H9 (cell line): ENCODE measurements around the gene CACNA2D3. TPM values are rescaled to one million over a fixed set of nuclear protein-coding genes. Genes with fewer than 3 reads are reported as not detected.

ENCODE experiments used
- DNase-seq: peaks from one replicate; pipeline ENCODE4 v3.0.0-alpha.2; 2017
- H2AFZ ChIP-seq: one replicate; pipeline ENCODE4 v1.6.1; 2013; ENCODE audit warnings: mild to moderate bottlenecking, low read length, control low read depth, moderate library complexity
- H2AK5ac ChIP-seq: 2 replicates; pipeline ENCODE4 v1.6.1; 2013; ENCODE audit warnings: low read length, control low read depth, mixed read lengths; ENCODE audit not compliant: insufficient read length
- H2BK120ac ChIP-seq: one replicate; pipeline ENCODE4 v1.6.1; 2013; ENCODE audit warnings: low read depth, mild to moderate bottlenecking, low read length, control low read depth, inconsistent platforms; ENCODE audit not compliant: poor library complexity, severe bottlenecking
- H2BK12ac ChIP-seq: 2 replicates; pipeline ENCODE4 v1.6.1; 2013; ENCODE audit warnings: low read length, control low read depth, mixed read lengths, low read depth; ENCODE audit not compliant: insufficient read length
- H2BK15ac ChIP-seq: 2 replicates; pipeline ENCODE4 v1.6.1; 2013; ENCODE audit warnings: low read depth, low read length, control low read depth
- H2BK20ac ChIP-seq: one replicate; pipeline ENCODE4 v1.6.1; 2013; ENCODE audit warnings: low read depth, mild to moderate bottlenecking, low read length, control low read depth, inconsistent platforms; ENCODE audit not compliant: poor library complexity, severe bottlenecking
- H2BK5ac ChIP-seq: 2 replicates; pipeline ENCODE4 v1.6.1; 2013; ENCODE audit warnings: low read length, control low read depth, mixed read lengths; ENCODE audit not compliant: insufficient read length
- H3K14ac ChIP-seq: 2 replicates; pipeline ENCODE4 v1.6.1; 2013; ENCODE audit warnings: low read length, control low read depth; ENCODE audit not compliant: insufficient read depth
- H3K18ac ChIP-seq: 2 replicates; pipeline ENCODE4 v1.6.1; 2013; ENCODE audit warnings: low read depth, mild to moderate bottlenecking, mixed read lengths, low read length, control low read depth; ENCODE audit not compliant: insufficient read length
- H3K23ac ChIP-seq: 2 replicates; pipeline ENCODE4 v1.6.1; 2013; ENCODE audit warnings: low read length, control low read depth, mixed read lengths, low read depth; ENCODE audit not compliant: insufficient read length
- H3K23me2 ChIP-seq: 2 replicates; pipeline ENCODE4 v1.6.1; 2013; ENCODE audit warnings: low read depth, mild to moderate bottlenecking, mixed read lengths, low read length, control low read depth; ENCODE audit not compliant: insufficient read length, poor library complexity, severe bottlenecking
- H3K27ac ChIP-seq: 2 replicates; pipeline ENCODE4 v1.5.1; 2013; ENCODE audit warnings: low read length, control low read depth, mixed read lengths, low read depth; ENCODE audit not compliant: insufficient read length
- H3K27me3 ChIP-seq: 2 replicates; pipeline ENCODE4 v1.6.1; 2013; ENCODE audit warnings: low read length, control low read depth, inconsistent platforms; ENCODE audit not compliant: insufficient read depth
- H3K4ac ChIP-seq: 2 replicates; pipeline ENCODE4 v1.6.1; 2013; ENCODE audit warnings: low read depth, mild to moderate bottlenecking, control low read depth, inconsistent platforms, low read length, moderate library complexity
- H3K4me1 ChIP-seq: 2 replicates; pipeline ENCODE4 v1.6.1; 2013; ENCODE audit warnings: low read length, control low read depth, inconsistent platforms; ENCODE audit not compliant: insufficient read depth
- H3K4me2 ChIP-seq: 2 replicates; pipeline ENCODE4 v1.6.1; 2013; ENCODE audit warnings: low read length, control low read depth, mixed read lengths; ENCODE audit not compliant: insufficient read length, insufficient read depth
- H3K56ac ChIP-seq: 2 replicates; pipeline ENCODE4 v1.6.1; 2013; ENCODE audit warnings: low read depth, mild to moderate bottlenecking, mixed read lengths, low read length, control low read depth; ENCODE audit not compliant: insufficient read length
- H3K79me1 ChIP-seq: 2 replicates; pipeline ENCODE4 v1.6.1; 2013; ENCODE audit warnings: low read depth, mild to moderate bottlenecking, moderate library complexity, low read length, control low read depth, inconsistent platforms; ENCODE audit not compliant: insufficient read depth, poor library complexity, severe bottlenecking
- H3K79me2 ChIP-seq: 2 replicates; pipeline ENCODE4 v1.6.1; 2013; ENCODE audit warnings: low read length, control low read depth, inconsistent platforms; ENCODE audit not compliant: insufficient read depth
- H3K9ac ChIP-seq: 2 replicates; pipeline ENCODE4 v1.6.1; 2013; ENCODE audit warnings: low read length, control low read depth, mixed read lengths; ENCODE audit not compliant: insufficient read length; ENCODE audit errors: extremely low read depth
- H3K9me3 ChIP-seq: one replicate; pipeline ENCODE4 v1.6.1; 2013; ENCODE audit warnings: low read depth, low read length, inconsistent platforms; ENCODE audit not compliant: control insufficient read depth
- H3T11ph ChIP-seq: one replicate; pipeline ENCODE4 v1.6.1; 2013; ENCODE audit warnings: mild to moderate bottlenecking, low read length, control low read depth, inconsistent platforms
- H4K20me1 ChIP-seq: one replicate; pipeline ENCODE4 v1.6.1; 2013; ENCODE audit not compliant: control insufficient read depth, insufficient read length, insufficient read depth
- H4K5ac ChIP-seq: 2 replicates; pipeline ENCODE4 v1.6.1; 2013; ENCODE audit warnings: low read depth, mild to moderate bottlenecking, mixed read lengths, low read length, control low read depth; ENCODE audit not compliant: insufficient read length
- H4K8ac ChIP-seq: replicated peaks from 2 replicates; pipeline ENCODE4 v1.6.1; 2013; ENCODE audit warnings: low read length, control low read depth, mixed read lengths, low read depth; ENCODE audit not compliant: insufficient read length
- H4K91ac ChIP-seq: 2 replicates; pipeline ENCODE4 v1.6.1; 2013; ENCODE audit warnings: low read depth, mild to moderate bottlenecking, moderate library complexity, mixed read lengths, low read length, control low read depth; ENCODE audit not compliant: insufficient read length
- H3K27ac Mint-ChIP-seq, 3 experiments: 2 replicates in 2 of 3; 3 replicates in 1 of 3; pipeline ENCODE4 v1.8.0; 2020 to 2021; ENCODE audit warnings: mixed read lengths in 3 of 3, mild to moderate bottlenecking in 1 of 3, moderate library complexity in 1 of 3
- H3K27me3 Mint-ChIP-seq: 2 replicates; pipeline ENCODE4 v1.8.0; 2021; ENCODE audit warnings: low read depth, mild to moderate bottlenecking, moderate library complexity, mixed read lengths
- H3K36me3 Mint-ChIP-seq, 3 experiments: 2 replicates in 2 of 3; 3 replicates in 1 of 3; pipeline ENCODE4 v1.8.0; 2020 to 2021; ENCODE audit warnings: low read depth in 3 of 3, mixed read lengths in 3 of 3; ENCODE audit not compliant: insufficient read depth in 1 of 3
- H3K4me1 Mint-ChIP-seq, 2 experiments: 2 replicates each; pipeline ENCODE4 v1.8.0; 2020; ENCODE audit warnings: mixed read lengths in 2 of 2
- H3K4me3 Mint-ChIP-seq, 2 experiments: 2 replicates in 1 of 2; 3 replicates in 1 of 2; pipeline ENCODE4 v1.8.0; 2020 to 2021; ENCODE audit warnings: mild to moderate bottlenecking in 2 of 2, mixed read lengths in 2 of 2, moderate library complexity in 1 of 2
- H3K9me3 Mint-ChIP-seq, 2 experiments: 2 replicates in 1 of 2; 3 replicates in 1 of 2; pipeline ENCODE4 v1.8.0; 2020; ENCODE audit warnings: mild to moderate bottlenecking in 2 of 2, mixed read lengths in 2 of 2, moderate library complexity in 1 of 2
- CTCF ChIP-seq: fragments of 200-600 bp; sonication (generic); conservative IDR thresholded peaks from 3 replicates; pipeline ENCODE4 v1.8.0; 2021; ENCODE audit warnings: antibody characterized with exemption, mild to moderate bottlenecking
- WGBS: extraction: QIAGEN DNeasy Blood & Tissue Kit; methylation state at CpG from one replicate; pipeline ENCODE4 v1.1.7; 2013; ENCODE audit warnings: missing lambda C conversion rate, low lambda C conversion rate, mixed read lengths; ENCODE audit not compliant: insufficient read length; ENCODE audit errors: extremely low coverage; 5-methylcytosine and 5-hydroxymethylcytosine counted together
- total RNA-seq: library from RNA; stranded (reverse); gene quantifications from 2 replicates; pipeline ENCODE4 v1.2.1, GENCODE V29; 2021

CACNA2D3 gene
- total RNA-seq, 1 experiment from 2014 or later, result 3.2 TPM

- Histone ChIP-seq H3K23me2 (no peaks in the 10 kb centered on the region), H3K4ac (no peak overlapping the region), H3K27ac (no peak overlapping the region), H4K91ac (no peak overlapping the region), H3K14ac (no peak overlapping the region), H4K5ac (no peak overlapping the region), H3K9ac (no peak overlapping the region), H3K56ac (no peak overlapping the region), H3K79me2 (no peaks in the 10 kb centered on the region), H2BK5ac (no peak overlapping the region), H3K4me1 (no peaks in the 10 kb centered on the region; the same call in 1 of the 2 replicates), H2BK20ac (no peak overlapping the region), H2BK120ac (no peak overlapping the region), H2AK5ac (no peak overlapping the region), H2BK15ac (no peak overlapping the region), H3K79me1 (no peaks in the 10 kb centered on the region), H3K4me2 (no peak overlapping the region), H4K8ac (no peak overlapping the region), H4K20me1 (no peaks in the 10 kb centered on the region), H3K9me3 (no peaks in the 10 kb centered on the region), H3K23ac (no peak overlapping the region), H3T11ph (no peak overlapping the region), H3K27me3 (no peaks in the 10 kb centered on the region), H2BK12ac (no peak overlapping the region), H3K18ac (no peak overlapping the region), H2AFZ (no peak overlapping the region)
- Mint-ChIP-seq H3K36me3 (peaks cover 0 to 5% (median 0%) of the 10 kb centered on the region in 3 experiments; a peak in 4 of 7 replicates), H3K27me3 (no peaks in the 10 kb centered on the region), H3K4me1 (peaks cover 31 to 32% of the 10 kb centered on the region in 2 experiments), H3K4me3 (no peak overlapping the region), H3K9me3 (peaks cover 0 to 2% of the 10 kb centered on the region in 2 experiments; a peak in 1 of 5 replicates), H3K27ac (peak overlapping the region in 1 of 3 experiments; percentile 40; a peak in 1 of 7 replicates)
- no CpG with 5 or more reads among the region's 5 CpGs for WGBS
- no peak for TF ChIP-seq CTCF
- no peak for DNase-seq
Observed at GRCh38 chr3:54983266-54984099, 861.1 kb downstream of the CACNA2D3 start.
